Gastrocnemius medialis (tissue), 4 donors: Measurements from ENCODE around the gene MYH16.

Experiments used
- CTCF ChIP-seq, 5 experiments: fragments of 450-650 bp in 3 of 5; fragments of 200-600 bp in 2 of 5; sonication (generic) in 2 of 5; IDR thresholded peaks in 4 of 5; conservative IDR thresholded peaks in 1 of 5; 1 replicate in 4 of 5; 2 replicates in 1 of 5; pipeline ENCODE4 v1.5.1; 2016 to 2019; ENCODE audit warnings: antibody characterized with exemption in 5 of 5, mild to moderate bottlenecking in 3 of 5, moderate library complexity in 3 of 5
- POLR2A ChIP-seq, 2 donors: fragments of 450-650 bp; IDR thresholded peaks; one replicate each; pipeline ENCODE4 v1.6.1; 2017; ENCODE audit warnings: antibody characterized with exemption in 2 of 2, mild to moderate bottlenecking in 2 of 2, moderate library complexity in 2 of 2

- TF ChIP-seq CTCF (IDR thresholded peaks at IDR 0.05 in 4 of 5, conservative IDR thresholded peaks at IDR 0.05 in 1 of 5): no peak
- no peak for TF ChIP-seq POLR2A (IDR thresholded peaks at IDR 0.05)
These were observed 79.6 kb downstream of the MYH16 start for GRCh38 chr7:99352247-99352646.
